HCT116 (cell line): Measurements from ENCODE around the gene CEACAM3. TPM values are rescaled to one million over a fixed set of nuclear protein-coding genes. Genes with fewer than 3 reads are reported as not detected.

ENCODE experiments used
- ATAC-seq: fragments of 200-7000 bp; cut with Tn5 transposase; 2 replicates; pipeline ENCODE4 v1.9.1; 2020; ENCODE audit warnings: mild to moderate bottlenecking, moderate library complexity
- Bru-seq: library from RNA; stranded (reverse); fragments of 400-500 nt; gene quantifications from one replicate; lab custom pipeline; 2021; lab: Mats Ljungman, UMichigan
- BruChase-seq, 2 experiments: library from RNA; stranded (reverse); fragments of 400-500 nt; gene quantifications; one replicate each; lab custom pipeline; 2021; lab: Mats Ljungman, UMichigan
- BruUV-seq: library from RNA; stranded (reverse); fragments of 400-500 nt; replicated peaks from 2 replicates; lab custom pipeline; 2021; lab: Mats Ljungman, UMichigan
- CTCF ChIA-PET: fragments of 300-600 bp; sonication (Branson Sonifier 250); formaldehyde crosslinking; loops from one replicate; lab custom pipeline; 2021; ENCODE audit warnings: antibody characterized with exemption; lab: Charles Lee
- POLR2A ChIA-PET: fragments of 300-600, 350-600 bp; sonication (Branson Sonifier 250); formaldehyde crosslinking; loops from one replicate; lab custom pipeline; 2021; ENCODE audit warnings: antibody characterized with exemption; lab: Charles Lee
- RAD21 ChIA-PET, 2 experiments: fragments of 300-600 bp; sonication (Branson Sonifier 250); formaldehyde crosslinking; loops; one replicate each; lab custom pipeline; 2023; ENCODE audit warnings: low total read pairs in 2 of 2; ENCODE audit not compliant: uncharacterized antibody in 2 of 2, unreplicated experiment in 2 of 2, low non-redundant PET in 1 of 2; lab: Charles Lee
- DNase-seq: peaks from one replicate; pipeline ENCODE4 v3.0.0-alpha.2; 2010; ENCODE audit warnings: low read depth, low spot score
- H2AFZ ChIP-seq: fragments of 200-600 bp; shearing (Covaris generic), sonication (generic); 2 replicates; pipeline ENCODE4 v1.6.1; 2017; ENCODE audit warnings: low read depth, mixed run types, mixed read lengths, antibody characterized with exemption, low read length; ENCODE audit not compliant: poor library complexity, severe bottlenecking
- H3K27ac ChIP-seq: 2 replicates; pipeline ENCODE4 v1.5.1; 2012; ENCODE audit warnings: low read depth, low read length
- H3K27me3 ChIP-seq: fragments of 200-600 bp; sonication (generic); 2 replicates; pipeline ENCODE4 v1.6.1; 2016; ENCODE audit warnings: mixed run types, low read length, mixed read lengths; ENCODE audit not compliant: insufficient read depth
- H3K36me3 ChIP-seq, 2 experiments: fragments of 200-500 bp in 1 of 2; fragments of 200-600 bp in 1 of 2; sonication (Bioruptor generic) in 1 of 2; sonication (generic) in 1 of 2; 2 replicates each; pipeline versions ENCODE4 v1.5.1 to v1.6.1; 2014 to 2016; ENCODE audit warnings: low read length in 2 of 2, inconsistent platforms in 1 of 2, mixed read lengths in 1 of 2, mixed run types in 1 of 2; ENCODE audit not compliant: insufficient read depth in 2 of 2, control insufficient read depth in 1 of 2
- H3K4me1 ChIP-seq, 2 experiments: fragments of 200-600 bp in 1 of 2; sonication (generic) in 1 of 2; 2 replicates each; pipeline versions ENCODE4 v1.5.1 to v1.6.1; 2012 to 2017; ENCODE audit warnings: low read length in 2 of 2, inconsistent platforms in 1 of 2, mild to moderate bottlenecking in 1 of 2, mixed read lengths in 1 of 2, mixed run types in 1 of 2, moderate library complexity in 1 of 2; ENCODE audit not compliant: insufficient read depth in 2 of 2, control insufficient read depth in 1 of 2
- H3K4me2 ChIP-seq: fragments of 200-600 bp; sonication (generic); 2 replicates; pipeline ENCODE4 v1.6.1; 2017; ENCODE audit warnings: mixed run types, low read length, mixed read lengths
- H3K4me3 ChIP-seq, 2 experiments: fragments of 200-600 bp in 1 of 2; sonication (generic) in 1 of 2; replicated peaks in 1 of 2; 2 replicates each; pipeline ENCODE4 v1.5.1; 2011 to 2016; ENCODE audit warnings: low read length in 2 of 2, control low read depth in 1 of 2, low read depth in 1 of 2, mild to moderate bottlenecking in 1 of 2, mixed read lengths in 1 of 2, mixed run types in 1 of 2
- H3K79me2 ChIP-seq: fragments of 200-600 bp; sonication (generic); 2 replicates; pipeline ENCODE4 v1.6.1; 2017; ENCODE audit warnings: mild to moderate bottlenecking, mixed run types, low read length, moderate library complexity, mixed read lengths; ENCODE audit not compliant: insufficient read depth
- H3K9ac ChIP-seq: fragments of 200-600 bp; sonication (generic); 2 replicates; pipeline ENCODE4 v1.6.1; 2016; ENCODE audit warnings: low read length, mixed read lengths
- H3K9me2 ChIP-seq: fragments of 200-600 bp; sonication (generic), shearing (Covaris generic); 2 replicates; pipeline ENCODE4 v1.6.1; 2017; ENCODE audit warnings: mixed run types, mild to moderate bottlenecking, moderate library complexity; ENCODE audit not compliant: insufficient read depth
- H3K9me3 ChIP-seq, 2 experiments: fragments of 200-500 bp in 1 of 2; fragments of 200-600 bp in 1 of 2; sonication (Bioruptor generic) in 1 of 2; sonication (generic) in 1 of 2; 2 replicates each; pipeline ENCODE4 v1.6.1; 2014 to 2017; ENCODE audit warnings: low read length in 2 of 2, mixed read lengths in 2 of 2, inconsistent platforms in 1 of 2, low read depth in 1 of 2, mild to moderate bottlenecking in 1 of 2, mixed run types in 1 of 2, moderate library complexity in 1 of 2; ENCODE audit not compliant: control insufficient read depth in 1 of 2, insufficient read depth in 1 of 2
- H4K20me1 ChIP-seq: fragments of 200-600 bp; sonication (generic), shearing (Covaris generic); 2 replicates; pipeline ENCODE4 v1.6.1; 2017; ENCODE audit warnings: mixed run types, mild to moderate bottlenecking, moderate library complexity; ENCODE audit not compliant: insufficient read depth
- ATF3 ChIP-seq: IDR thresholded peaks from 2 replicates; pipeline ENCODE4 v1.6.1; 2012
- CTCF ChIP-seq, 3 experiments: fragments of 200-600 bp in 1 of 3; sonication (generic) in 1 of 3; IDR thresholded peaks in 2 of 3; conservative IDR thresholded peaks in 1 of 3; 2 replicates each; pipeline ENCODE4 v1.5.1; 2012 to 2017; ENCODE audit warnings: low read depth in 2 of 3, low read length in 2 of 3, antibody characterized with exemption in 1 of 3, borderline replicate concordance in 1 of 3, control low read depth in 1 of 3, mild to moderate bottlenecking in 1 of 3, mixed read lengths in 1 of 3, mixed run types in 1 of 3, moderate library complexity in 1 of 3; ENCODE audit not compliant: insufficient read depth in 1 of 3
- ELF1 ChIP-seq: IDR thresholded peaks from 2 replicates; pipeline ENCODE4 v1.6.1; 2012; ENCODE audit warnings: low read depth, borderline replicate concordance
- RAD21 ChIP-seq: IDR thresholded peaks from 2 replicates; pipeline ENCODE4 v1.6.1; 2012; ENCODE audit warnings: low read depth, mild to moderate bottlenecking
- ZBTB33 ChIP-seq: IDR thresholded peaks from 2 replicates; pipeline ENCODE4 v1.6.1; 2011; ENCODE audit warnings: mild to moderate bottlenecking, low read length, moderate library complexity; ENCODE audit not compliant: insufficient replicate concordance; ENCODE audit errors: extremely low read depth
- intact Hi-C: fragments of 100-400 bp; cut with micrococcal nuclease; formaldehyde crosslinking; loops from 2 replicates; pipeline ENCODE4 v1.10.0; 2022
- long read RNA-seq: library from polyadenylated mRNA; unstranded; transcript quantifications from one replicate; pipeline ENCODE4 v2.0.0, GENCODE V29; 2021; ENCODE audit not compliant: unreplicated experiment
- polyA plus RNA-seq: library from polyadenylated mRNA; unstranded; fragments of >200 nt; gene quantifications from 2 replicates; pipeline ENCODE4 v1.2.1, GENCODE V29; 2012; ENCODE audit warnings: missing spikeins
- total RNA-seq: library from RNA; stranded (reverse); gene quantifications from one replicate; pipeline ENCODE4 v1.2.1, GENCODE V29; 2021; ENCODE audit not compliant: unreplicated experiment

Gene CEACAM3
- total RNA-seq (not detected), Bru-seq, nascent RNA (not detected), BruChase-seq, experiment 1, labeled RNA remaining after a 6-hour chase (not detected), BruChase-seq, experiment 2, labeled RNA remaining after a 2-hour chase (not detected)
- polyA plus RNA-seq, result not detected in 2 replicates
- long read RNA-seq, result 0 reads

- Histone ChIP-seq H3K36me3 (no peaks in the 10 kb centered on the region), H4K20me1 (no peaks in the 10 kb centered on the region), H3K9me2 (no peaks in the 10 kb centered on the region), H3K79me2 (no peaks in the 10 kb centered on the region), H3K4me3 (no peak within 1 kb of the TSS)
- intact Hi-C loops, result no loop called here
- RAD21 ChIA-PET, result no interaction called here
- TF ChIP-seq ELF1, result no peak
- TF ChIP-seq, all 23 proteins: peak for 0
- CTCF ChIA-PET, result interaction anchor here (1.6 to 5.1 kb wide), 3 partner anchors 14 to 40 kb away, joined by 6 to 80 read pairs (median 6); no protein-coding TSS in a partner anchor
- DNase-seq, result no peak
- ATAC-seq, result no peak
- Histone ChIP-seq H3K4me1 (no peaks in the 10 kb centered on the region; a peak in 1 of 4 replicates), H3K9ac (no peak within 1 kb of the TSS), H2AFZ (no peak within 1 kb of the TSS), H3K27ac (no peak within 1 kb of the TSS), H3K4me2 (no peak within 1 kb of the TSS), H3K9me3 (no peaks in the 10 kb centered on the region), H3K27me3 (peaks cover 22% of the 10 kb centered on the region; the same call in 1 of the 2 replicates)
- no TSS peak for BruUV-seq
- POLR2A ChIA-PET, result no interaction called here
Measured at GRCh38 chr19:41796362-41796761, at the start of gene CEACAM3. TSS of gene CEACAM3 (plus strand) at chr19:41796587. CDS start at chr19:41796678, 91 bp downstream.

GRCh38 chr19:41746593-41747227 is 49.7 kb upstream of the CEACAM3 start:
- Histone ChIP-seq H3K4me3 (no peak overlapping the region), H3K27ac (no peak overlapping the region), H2AFZ (peak overlapping the region; percentile 4), H3K9me2 (no peaks in the 10 kb centered on the region), H3K36me3 (no peaks in the 10 kb centered on the region), H3K9ac (no peak overlapping the region), H4K20me1 (no peaks in the 10 kb centered on the region), H3K27me3 (peaks cover 62% of the 10 kb centered on the region), H3K4me2 (no peak overlapping the region), H3K79me2 (no peaks in the 10 kb centered on the region), H3K4me1 (no peaks in the 10 kb centered on the region), H3K9me3 (no peaks in the 10 kb centered on the region)
- DNase-seq (peak; percentile 47), ATAC-seq (peak; percentile 97)
- intact Hi-C loops, result loop anchor here (1.0 to 5.0 kb wide), 3 partner anchors 39 to 104 kb away; no protein-coding TSS in a partner anchor
- BruUV-seq, result no TSS peak
- POLR2A ChIA-PET, result no interaction called here
- CTCF ChIA-PET, result interaction anchor here (0.6 to 4.4 kb wide), 4 partner anchors 40 to 105 kb away, joined by 3 to 41 read pairs (median 4); no protein-coding TSS in a partner anchor
- TF ChIP-seq ATF3 (no peak), RAD21 (peak; percentile 74), CTCF (IDR thresholded peaks at IDR 0.05 in 2 of 3, conservative IDR thresholded peaks at IDR 0.05 in 1 of 3; ENCODE audit: borderline replicate concordance in 1 of 3, insufficient read depth in 1 of 3, low read depth in 2 of 3, low read length in 2 of 3) (peak; percentile 56 to 84 (median 67); a peak in 5 of 6 replicates), ZBTB33 (no peak)
- RAD21 ChIA-PET, result interaction anchor here in 1 of 2 experiments (0.6 kb wide), 1 partner anchor 366 kb away, joined by 3 read pairs; no protein-coding TSS in a partner anchor
